ENCODE data around the gene TBC1D8. TPM values are rescaled to one million over a fixed set of nuclear protein-coding genes. Genes with fewer than 3 reads are reported as not detected.

Gene TBC1D8
- total RNA-seq, 2 experiments from 2014 or later, result 1.0 to 1.8 TPM

- Histone ChIP-seq H3K9me3 (ENCODE audit: control insufficient read depth in 1 of 2, insufficient read depth in 1 of 2, low read length in 2 of 2) (no peaks in the 10 kb centered on the region), H3K27me3 (ENCODE audit: control insufficient read depth in 1 of 2, insufficient read depth in 2 of 2, low read length in 2 of 2) (peaks cover 0 to 4% of the 10 kb centered on the region in 2 experiments), H3K27ac (ENCODE audit: low read depth in 1 of 2, low read length in 2 of 2) (no peak overlapping the region), H3K36me3 (ENCODE audit: insufficient read depth, low read length) (no peaks in the 10 kb centered on the region), H3K4me3 (ENCODE audit: low read length) (no peak overlapping the region), H3K4me1 (ENCODE audit: insufficient read depth, low read length) (no peaks in the 10 kb centered on the region)
- H3K4me3 Mint-ChIP-seq, result no peak overlapping the region
- DNase-seq, result no peak
- H3K27me3 Mint-ChIP-seq, result no peaks in the 10 kb centered on the region
- intact Hi-C loops (cut with DNase I, micrococcal nuclease), result no loop called here
- TF ChIP-seq CTCF (IDR thresholded peaks at IDR 0.05), result peak; percentile 26
- H3K4me1 Mint-ChIP-seq (ENCODE audit: low read depth), result no peaks in the 10 kb centered on the region
- no peak for ATAC-seq (ENCODE audit: poor library complexity)
- H3K27ac Mint-ChIP-seq, result no peak overlapping the region
- no peaks in the 10 kb centered on the region for H3K36me3 Mint-ChIP-seq (ENCODE audit: low read depth)
- CTCF ChIA-PET, result no interaction called here
- no peaks in the 10 kb centered on the region for H3K9me3 Mint-ChIP-seq
- POLR2A ChIA-PET, result no interaction called here
Measured at GRCh38 chr2:101036562-101036961, 114.6 kb downstream of the TBC1D8 start.

GRCh38 chr2:101032084-101032776, 119.0 kb downstream of the TBC1D8 start:
- no peaks in the 10 kb centered on the region for H3K4me1 Mint-ChIP-seq (ENCODE audit: low read depth)
- DNase-seq, result no peak
- H3K36me3 Mint-ChIP-seq (ENCODE audit: low read depth), result no peaks in the 10 kb centered on the region
- no peak overlapping the region for H3K27ac ChIP-seq (ENCODE audit: low read depth in 1 of 2, low read length in 2 of 2)
- ATAC-seq (ENCODE audit: poor library complexity), result no peak
- H3K9me3 Mint-ChIP-seq, result no peaks in the 10 kb centered on the region
- H3K36me3 ChIP-seq (ENCODE audit: insufficient read depth, low read length), result no peaks in the 10 kb centered on the region
- H3K27me3 Mint-ChIP-seq, result no peaks in the 10 kb centered on the region
- H3K4me3 Mint-ChIP-seq, result no peak overlapping the region
- no peaks in the 10 kb centered on the region for H3K9me3 ChIP-seq (ENCODE audit: control insufficient read depth in 1 of 2, insufficient read depth in 1 of 2, low read length in 2 of 2)
- H3K27me3 ChIP-seq (ENCODE audit: control insufficient read depth in 1 of 2, insufficient read depth in 2 of 2, low read length in 2 of 2), result peaks cover 0 to 4% of the 10 kb centered on the region in 2 experiments
- H3K27ac Mint-ChIP-seq, result no peak overlapping the region
- ChIA-PET POLR2A (interaction anchor here (1.0 kb wide), 1 partner anchor 29 kb away, joined by 3 read pairs; the partner anchor contains the start of gene RPL31), CTCF (no interaction called here)
- H3K4me1 ChIP-seq (ENCODE audit: insufficient read depth, low read length), result no peaks in the 10 kb centered on the region
- TF ChIP-seq CTCF (IDR thresholded peaks at IDR 0.05), result no peak
- H3K4me3 ChIP-seq (ENCODE audit: low read length), result no peak overlapping the region
- intact Hi-C loops (cut with DNase I, micrococcal nuclease), result no loop called here

- no peak for DNase-seq
- no peak overlapping the region for H3K27ac ChIP-seq (ENCODE audit: low read depth in 1 of 2, low read length in 2 of 2)
- ATAC-seq (ENCODE audit: poor library complexity), result no peak
- intact Hi-C loops (cut with DNase I, micrococcal nuclease), result no loop called here
- no peak overlapping the region for H3K4me3 ChIP-seq (ENCODE audit: low read length)
- H3K4me1 ChIP-seq (ENCODE audit: insufficient read depth, low read length), result no peaks in the 10 kb centered on the region
- no peak overlapping the region for H3K27ac Mint-ChIP-seq
- POLR2A ChIA-PET, result interaction anchor here (1.0 kb wide), 1 partner anchor 28 kb away, joined by 3 read pairs; the partner anchor contains the start of gene RPL31
- no peaks in the 10 kb centered on the region for H3K36me3 Mint-ChIP-seq (ENCODE audit: low read depth)
- H3K27me3 ChIP-seq (ENCODE audit: control insufficient read depth in 1 of 2, insufficient read depth in 2 of 2, low read length in 2 of 2), result peaks cover 0 to 4% of the 10 kb centered on the region in 2 experiments
- CTCF ChIA-PET, result no interaction called here
- H3K4me3 Mint-ChIP-seq, result no peak overlapping the region
- no peaks in the 10 kb centered on the region for H3K27me3 Mint-ChIP-seq
- TF ChIP-seq CTCF (IDR thresholded peaks at IDR 0.05), result no peak
- H3K9me3 ChIP-seq (ENCODE audit: control insufficient read depth in 1 of 2, insufficient read depth in 1 of 2, low read length in 2 of 2), result no peaks in the 10 kb centered on the region
- no peaks in the 10 kb centered on the region for H3K9me3 Mint-ChIP-seq
- H3K36me3 ChIP-seq (ENCODE audit: insufficient read depth, low read length), result no peaks in the 10 kb centered on the region
- no peaks in the 10 kb centered on the region for H3K4me1 Mint-ChIP-seq (ENCODE audit: low read depth)
Measured at GRCh38 chr2:101030866-101031554, 120.2 kb downstream of the TBC1D8 start.
